CD8-positive, alpha-beta memory T cell (primary cell): ENCODE measurements around the gene CTNNA2. TPM values are rescaled to one million over a fixed set of nuclear protein-coding genes. Genes with fewer than 3 reads are reported as not detected.

Experiments
- CTCF ChIA-PET: fragments of 350-600 bp; sonication (Branson Sonifier 250); formaldehyde crosslinking; loops from one replicate; lab custom pipeline; 2021; ENCODE audit warnings: antibody characterized with exemption; lab: Charles Lee
- POLR2A ChIA-PET: fragments of 350-600 bp; sonication (Branson Sonifier 250); formaldehyde crosslinking; loops from one replicate; lab custom pipeline; 2021; ENCODE audit warnings: antibody characterized with exemption; lab: Charles Lee
- DNase-seq, 5 donors: peaks; one replicate each; pipeline versions ENCODE4 v3.0.0 to v3.0.0-alpha.2; 2020 to 2022; ENCODE audit warnings: mixed read lengths in 1 of 5
- H3K27ac ChIP-seq: one replicate; pipeline ENCODE4 v1.7.0; 2013; ENCODE audit warnings: low read depth, mild to moderate bottlenecking, low read length, moderate library complexity
- H3K27me3 ChIP-seq: 2 replicates; pipeline ENCODE4 v1.7.0; 2013; ENCODE audit warnings: low read length, mild to moderate bottlenecking; ENCODE audit not compliant: insufficient read depth, poor library complexity, severe bottlenecking
- H3K36me3 ChIP-seq: 2 replicates; pipeline ENCODE4 v1.7.0; 2013; ENCODE audit warnings: mild to moderate bottlenecking, low read length, moderate library complexity; ENCODE audit not compliant: insufficient read depth
- H3K4me1 ChIP-seq: 2 replicates; pipeline ENCODE4 v1.7.0; 2013; ENCODE audit warnings: mild to moderate bottlenecking, low read length, moderate library complexity; ENCODE audit not compliant: insufficient read depth
- H3K4me3 ChIP-seq: 2 replicates; pipeline ENCODE4 v1.7.0; 2013; ENCODE audit warnings: mild to moderate bottlenecking, low read length
- H3K9me3 ChIP-seq: 2 replicates; pipeline ENCODE4 v1.7.0; 2013; ENCODE audit warnings: mild to moderate bottlenecking, low read length
- H3K27ac Mint-ChIP-seq, 8 donors: one replicate each; pipeline ENCODE4 v1.8.0; 2020 to 2021; ENCODE audit warnings: mixed read lengths in 8 of 8, mild to moderate bottlenecking in 6 of 8, inconsistent platforms in 3 of 8, moderate library complexity in 3 of 8
- H3K27me3 Mint-ChIP-seq, 2 donors: one replicate each; pipeline ENCODE4 v1.8.0; 2020 to 2021; ENCODE audit warnings: mixed read lengths in 2 of 2, mild to moderate bottlenecking in 1 of 2, moderate library complexity in 1 of 2
- H3K36me3 Mint-ChIP-seq, 3 donors: one replicate each; pipeline ENCODE4 v1.8.0; 2020 to 2021; ENCODE audit warnings: mixed read lengths in 3 of 3, inconsistent platforms in 1 of 3, mild to moderate bottlenecking in 1 of 3
- H3K4me1 Mint-ChIP-seq, 3 donors: one replicate each; pipeline ENCODE4 v1.8.0; 2020 to 2021; ENCODE audit warnings: mixed read lengths in 3 of 3, inconsistent platforms in 1 of 3, mild to moderate bottlenecking in 1 of 3
- H3K4me3 Mint-ChIP-seq, 7 donors: one replicate each; pipeline ENCODE4 v1.8.0; 2020 to 2021; ENCODE audit warnings: mixed read lengths in 7 of 7, mild to moderate bottlenecking in 6 of 7, moderate library complexity in 4 of 7, inconsistent platforms in 2 of 7
- H3K9me3 Mint-ChIP-seq, 5 donors: one replicate each; pipeline ENCODE4 v1.8.0; 2020 to 2022; ENCODE audit warnings: mixed read lengths in 5 of 5, mild to moderate bottlenecking in 3 of 5, moderate library complexity in 2 of 5, inconsistent platforms in 1 of 5
- polyA plus RNA-seq: library from polyadenylated mRNA; unstranded; fragments of 300-500 nt; fragmentation: Illumina TruSeq; gene quantifications from one replicate; pipeline ENCODE4 v1.2.3, GENCODE V29; 2021
- total RNA-seq, 2 experiments: library from RNA; stranded (reverse); gene quantifications; one replicate each; pipeline ENCODE4 v1.2.3, GENCODE V29; 2021

The CTNNA2 gene
- total and polyA plus RNA-seq, 3 experiments from 2014 or later = not detected

DNA sequence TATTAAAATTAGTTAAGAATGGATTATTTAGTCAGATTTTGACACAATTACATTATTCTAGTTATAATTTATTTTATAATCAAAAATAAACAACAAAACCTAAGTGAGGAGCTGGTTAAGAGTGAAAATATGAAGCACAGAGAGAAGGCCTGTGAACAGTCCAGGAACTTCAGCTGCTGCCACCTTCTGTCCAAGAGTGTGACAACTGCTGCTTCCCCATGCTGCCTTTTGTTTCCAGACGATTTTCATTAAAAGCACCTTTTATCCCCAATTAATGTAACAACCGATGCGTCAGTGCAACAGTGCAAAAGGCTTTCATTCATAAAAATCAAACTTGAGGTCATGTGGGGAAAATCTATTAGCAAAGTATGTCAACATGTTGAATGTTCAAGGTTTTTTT lies 363.6 kb downstream of the CTNNA2 start:
- no peaks in the 10 kb centered on the region for H3K4me1 ChIP-seq
- POLR2A ChIA-PET = no interaction called here
- no peaks in the 10 kb centered on the region for H3K4me1 Mint-ChIP-seq
- no peaks in the 10 kb centered on the region for H3K9me3 ChIP-seq
- no peak overlapping the region for H3K27ac ChIP-seq
- CTCF ChIA-PET = no interaction called here
- peaks cover 7 to 22% (median 9%) of the 10 kb centered on the region in 5 donors for H3K9me3 Mint-ChIP-seq
- no peaks in the 10 kb centered on the region for H3K27me3 Mint-ChIP-seq
- no peak for DNase-seq
- H3K4me3 ChIP-seq = no peak overlapping the region
- no peaks in the 10 kb centered on the region for H3K36me3 ChIP-seq
- no peak overlapping the region for H3K4me3 Mint-ChIP-seq
- no peak overlapping the region for H3K27ac Mint-ChIP-seq
- no peaks in the 10 kb centered on the region for H3K36me3 Mint-ChIP-seq
- H3K27me3 ChIP-seq = no peaks in the 10 kb centered on the region

DNA sequence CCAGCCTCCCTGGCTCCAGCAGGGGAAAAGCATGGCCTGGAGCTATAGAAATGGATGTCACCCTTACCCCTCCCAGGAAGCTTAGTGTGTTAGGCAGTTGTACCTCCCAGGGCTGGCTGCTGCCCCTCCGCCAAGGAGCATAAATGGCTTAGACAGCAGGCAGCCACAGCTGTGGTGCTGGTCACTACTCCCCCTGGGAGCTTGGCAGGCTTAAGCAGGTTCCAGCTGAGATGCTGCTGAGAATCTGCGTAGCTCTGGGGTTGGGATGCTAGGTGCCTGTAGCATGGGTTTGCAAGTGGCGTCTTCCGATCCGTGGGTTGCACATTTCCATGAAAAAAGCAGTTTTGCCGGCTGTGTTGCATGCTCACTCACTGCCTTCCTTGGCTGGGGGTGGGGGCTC lies 369.7 kb downstream of the CTNNA2 start:
- Histone ChIP-seq H3K27ac (no peak overlapping the region), H3K36me3 (no peaks in the 10 kb centered on the region), H3K4me3 (no peak overlapping the region), H3K9me3 (no peaks in the 10 kb centered on the region), H3K4me1 (no peaks in the 10 kb centered on the region), H3K27me3 (no peaks in the 10 kb centered on the region)
- Mint-ChIP-seq H3K4me3 (no peak overlapping the region), H3K36me3 (no peaks in the 10 kb centered on the region), H3K27ac (no peak overlapping the region), H3K27me3 (no peaks in the 10 kb centered on the region), H3K9me3 (peaks cover 4 to 20% (median 12%) of the 10 kb centered on the region in 5 donors), H3K4me1 (no peaks in the 10 kb centered on the region)
- DNase-seq = no peak
- ChIA-PET CTCF (no interaction called here), POLR2A (no interaction called here)

DNA sequence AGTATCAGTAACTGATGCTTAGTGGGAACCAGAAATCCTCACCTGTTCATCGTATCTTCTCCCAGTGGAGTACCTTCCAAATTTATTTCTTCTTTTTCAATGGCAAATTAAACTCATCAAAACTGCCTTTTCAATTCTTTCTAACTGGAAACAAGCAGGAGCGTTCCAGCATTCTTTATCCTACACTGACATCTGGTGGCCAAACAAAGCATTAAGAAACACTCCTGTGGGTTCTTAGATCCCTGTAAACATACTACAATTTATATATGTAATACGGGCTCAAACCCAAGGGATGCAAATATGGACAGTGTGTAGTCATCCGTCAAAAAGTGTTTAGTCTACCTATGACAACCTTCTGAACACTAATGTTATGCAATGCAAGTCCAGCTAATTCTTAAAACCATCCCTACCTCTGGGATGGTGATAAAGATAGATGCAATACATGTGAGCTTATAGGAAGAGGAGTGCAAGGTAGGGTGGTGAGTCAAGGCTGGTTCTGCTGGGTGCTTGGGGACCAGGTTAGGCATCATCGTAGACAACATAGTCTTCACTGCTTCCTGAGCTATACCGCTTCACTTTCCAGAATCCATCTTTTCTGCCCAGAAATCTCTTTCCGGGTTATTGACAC lies 375.0 kb downstream of the CTNNA2 start:
- Mint-ChIP-seq H3K9me3 (peaks cover 2 to 11% (median 6%) of the 10 kb centered on the region in 5 donors), H3K4me1 (no peaks in the 10 kb centered on the region), H3K27me3 (no peaks in the 10 kb centered on the region), H3K36me3 (no peaks in the 10 kb centered on the region), H3K4me3 (no peak overlapping the region), H3K27ac (no peak overlapping the region)
- DNase-seq = no peak
- ChIA-PET CTCF (no interaction called here), POLR2A (no interaction called here)
- H3K27me3 ChIP-seq = no peaks in the 10 kb centered on the region
- no peak overlapping the region for H3K27ac ChIP-seq
- H3K36me3 ChIP-seq = no peaks in the 10 kb centered on the region
- H3K9me3 ChIP-seq = no peaks in the 10 kb centered on the region
- no peaks in the 10 kb centered on the region for H3K4me1 ChIP-seq
- no peak overlapping the region for H3K4me3 ChIP-seq

DNA sequence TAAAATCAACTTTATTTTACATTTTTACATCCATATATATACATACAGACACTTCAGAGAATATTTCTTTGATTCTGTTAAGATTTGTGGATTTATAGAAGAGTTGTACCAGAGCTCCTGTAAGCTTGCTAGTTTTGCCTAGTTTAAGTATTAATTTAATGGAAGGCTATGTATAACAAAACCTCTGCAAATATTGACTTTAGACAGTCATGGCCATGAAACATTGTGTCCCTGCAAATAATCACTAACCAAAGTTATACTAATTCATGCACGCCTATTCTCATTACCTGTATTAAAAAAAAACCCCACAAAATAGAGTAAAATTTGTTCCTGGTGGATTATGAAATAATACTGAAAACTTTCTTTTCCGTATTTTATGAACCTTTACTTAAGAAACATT lies 379.3 kb downstream of the CTNNA2 start:
- H3K27ac ChIP-seq = no peak overlapping the region
- H3K27me3 ChIP-seq = no peaks in the 10 kb centered on the region
- H3K4me1 Mint-ChIP-seq = no peaks in the 10 kb centered on the region
- H3K27me3 Mint-ChIP-seq = no peaks in the 10 kb centered on the region
- H3K4me1 ChIP-seq = no peaks in the 10 kb centered on the region
- no peaks in the 10 kb centered on the region for H3K9me3 ChIP-seq
- H3K36me3 Mint-ChIP-seq = no peaks in the 10 kb centered on the region
- H3K4me3 Mint-ChIP-seq = peak overlapping the region in 1 of 7 donors; percentile 56
- POLR2A ChIA-PET = no interaction called here
- no peaks in the 10 kb centered on the region for H3K36me3 ChIP-seq
- H3K27ac Mint-ChIP-seq = no peak overlapping the region
- DNase-seq = no peak
- H3K9me3 Mint-ChIP-seq = peaks cover 0 to 5% (median 3%) of the 10 kb centered on the region in 5 donors
- CTCF ChIA-PET = no interaction called here
- H3K4me3 ChIP-seq = no peak overlapping the region

DNA sequence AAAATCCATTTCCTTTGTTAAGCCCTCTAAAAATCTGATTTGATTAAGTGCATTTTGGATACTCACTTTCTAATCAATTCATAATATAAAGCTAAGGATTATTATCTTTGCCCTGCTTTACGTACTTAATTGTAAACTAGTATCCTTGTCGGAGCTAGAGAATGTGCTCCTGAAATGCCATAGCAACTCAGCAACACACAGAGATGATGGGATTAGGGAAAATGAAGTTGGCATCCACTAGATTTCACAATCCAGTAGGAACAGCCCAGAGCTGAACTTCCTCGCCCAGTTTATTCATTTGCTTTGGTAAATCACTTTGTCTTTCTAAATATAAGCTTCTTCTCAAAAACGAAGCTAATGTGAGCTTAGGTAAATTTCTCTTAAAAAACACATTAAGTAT lies 386.3 kb downstream of the CTNNA2 start:
- H3K9me3 ChIP-seq = no peaks in the 10 kb centered on the region
- H3K4me3 ChIP-seq = no peak overlapping the region
- Mint-ChIP-seq H3K9me3 (peaks cover 2 to 20% (median 7%) of the 10 kb centered on the region in 5 donors), H3K27ac (no peak overlapping the region), H3K36me3 (no peaks in the 10 kb centered on the region), H3K27me3 (no peaks in the 10 kb centered on the region), H3K4me1 (no peaks in the 10 kb centered on the region), H3K4me3 (no peak overlapping the region)
- CTCF ChIA-PET = no interaction called here
- no peaks in the 10 kb centered on the region for H3K4me1 ChIP-seq
- POLR2A ChIA-PET = no interaction called here
- H3K27me3 ChIP-seq = no peaks in the 10 kb centered on the region
- H3K36me3 ChIP-seq = no peaks in the 10 kb centered on the region
- H3K27ac ChIP-seq = no peak overlapping the region
- DNase-seq = no peak

DNA sequence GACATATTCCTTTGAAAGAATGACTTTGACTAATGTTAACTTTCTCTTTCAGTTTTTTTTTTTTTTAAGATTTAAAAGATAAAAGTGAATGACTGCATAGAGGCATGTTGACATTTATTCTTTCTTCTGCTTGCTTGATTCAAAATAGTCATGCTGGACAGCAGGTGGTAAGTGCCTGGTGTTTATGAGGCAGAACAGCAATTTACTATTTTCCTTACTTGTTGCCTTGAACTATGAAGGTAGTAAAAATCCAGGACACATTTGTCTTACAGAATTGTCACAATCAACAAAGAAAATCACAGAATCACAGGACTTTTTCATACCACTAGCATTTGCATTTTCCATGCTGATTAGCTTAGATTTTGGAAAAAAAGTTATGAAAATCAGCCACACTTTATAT lies 388.3 kb downstream of the CTNNA2 start:
- Mint-ChIP-seq H3K4me3 (no peak overlapping the region), H3K9me3 (peaks cover 2 to 20% (median 6%) of the 10 kb centered on the region in 5 donors), H3K27me3 (peaks cover 0 to 1% of the 10 kb centered on the region in 2 donors), H3K4me1 (no peaks in the 10 kb centered on the region), H3K27ac (no peak overlapping the region), H3K36me3 (no peaks in the 10 kb centered on the region)
- Histone ChIP-seq H3K27me3 (no peaks in the 10 kb centered on the region), H3K27ac (no peak overlapping the region), H3K4me1 (no peaks in the 10 kb centered on the region), H3K4me3 (no peak overlapping the region), H3K9me3 (no peaks in the 10 kb centered on the region), H3K36me3 (no peaks in the 10 kb centered on the region)
- POLR2A ChIA-PET = no interaction called here
- DNase-seq = no peak
- CTCF ChIA-PET = no interaction called here

DNA sequence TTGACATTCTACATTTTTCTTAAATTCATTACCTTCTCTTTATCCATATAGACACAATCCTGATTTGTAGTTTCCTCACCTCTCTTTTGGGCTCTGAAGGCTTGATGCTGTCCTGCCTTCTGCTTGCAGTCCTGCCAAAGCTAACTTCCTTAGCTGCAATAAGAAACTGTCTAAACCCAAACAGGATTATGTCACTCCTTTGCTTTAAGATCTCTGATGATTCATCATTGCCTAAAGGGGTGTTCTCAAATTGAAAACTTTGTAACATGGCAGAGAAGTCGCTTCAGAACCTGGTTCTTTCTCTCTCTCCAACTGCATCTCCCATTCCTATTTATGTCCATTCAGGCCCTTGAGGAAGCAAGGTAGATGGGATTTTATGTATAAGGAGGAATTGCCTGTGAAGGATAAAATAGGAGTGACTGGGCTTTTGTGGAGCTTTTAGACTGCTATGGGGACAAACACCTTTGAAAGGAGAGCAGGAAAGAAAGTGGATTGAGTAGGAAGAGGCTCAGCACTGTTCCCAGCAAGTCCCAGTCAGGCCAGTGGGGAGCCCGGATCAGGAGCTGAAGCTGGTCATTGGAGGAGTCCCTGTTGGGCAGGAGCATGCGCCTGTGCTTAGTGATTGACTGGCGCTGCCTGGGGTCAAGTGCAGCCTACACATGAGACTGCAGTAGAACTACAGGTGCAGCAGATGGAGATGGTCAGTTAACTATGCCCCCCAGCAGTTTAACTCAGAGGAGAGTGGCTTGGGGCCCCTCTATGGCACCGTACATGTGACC lies 390.6 kb downstream of the CTNNA2 start:
- ChIA-PET POLR2A (no interaction called here), CTCF (no interaction called here)
- Mint-ChIP-seq H3K4me1 (no peaks in the 10 kb centered on the region), H3K36me3 (no peaks in the 10 kb centered on the region), H3K27me3 (peaks cover 0 to 1% of the 10 kb centered on the region in 2 donors), H3K4me3 (no peak overlapping the region), H3K9me3 (peaks cover 2 to 20% (median 5%) of the 10 kb centered on the region in 5 donors), H3K27ac (no peak overlapping the region)
- Histone ChIP-seq H3K9me3 (no peaks in the 10 kb centered on the region), H3K27me3 (no peaks in the 10 kb centered on the region), H3K4me1 (no peaks in the 10 kb centered on the region), H3K36me3 (no peaks in the 10 kb centered on the region), H3K27ac (no peak overlapping the region), H3K4me3 (no peak overlapping the region)
- no peak for DNase-seq

DNA sequence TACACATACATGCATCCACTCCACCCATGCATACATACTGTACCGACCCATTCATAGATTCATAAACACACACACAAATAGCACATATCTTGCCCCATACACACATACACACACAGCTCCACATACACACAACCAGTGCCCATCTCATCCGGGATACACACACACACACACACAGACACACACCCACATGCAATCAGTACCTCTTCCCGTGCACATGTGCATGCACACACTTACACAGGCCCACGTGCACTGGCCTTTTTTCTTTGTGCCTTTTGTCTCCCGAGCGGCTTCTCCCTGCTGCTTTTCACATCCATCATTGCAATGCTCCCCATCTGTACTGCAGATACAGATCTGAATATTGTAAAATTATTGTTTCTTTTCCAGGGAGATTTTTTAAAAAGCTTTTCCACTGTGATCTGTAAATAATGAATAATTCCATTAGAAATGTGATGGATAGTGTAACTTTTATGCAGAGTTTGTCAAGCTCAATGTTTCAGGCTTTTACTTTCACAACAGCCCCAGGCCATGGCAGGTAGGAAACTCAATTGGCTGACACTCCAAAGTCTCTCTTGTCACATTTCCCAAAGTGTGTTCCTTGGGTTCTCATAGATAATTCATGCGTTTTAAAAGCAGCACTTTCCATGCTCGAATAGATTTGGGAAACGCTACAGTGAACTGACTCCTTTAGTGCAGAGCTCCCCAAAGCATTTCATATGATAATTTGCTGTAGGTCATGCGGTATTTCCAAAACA lies 393.5 kb downstream of the CTNNA2 start:
- Mint-ChIP-seq H3K27ac (no peak overlapping the region), H3K4me1 (no peaks in the 10 kb centered on the region), H3K27me3 (peaks cover 0 to 1% of the 10 kb centered on the region in 2 donors), H3K4me3 (no peak overlapping the region), H3K9me3 (peaks cover 1 to 7% (median 5%) of the 10 kb centered on the region in 5 donors), H3K36me3 (no peaks in the 10 kb centered on the region)
- H3K36me3 ChIP-seq = no peaks in the 10 kb centered on the region
- H3K4me3 ChIP-seq = no peak overlapping the region
- no peaks in the 10 kb centered on the region for H3K9me3 ChIP-seq
- H3K27me3 ChIP-seq = no peaks in the 10 kb centered on the region
- H3K27ac ChIP-seq = no peak overlapping the region
- ChIA-PET POLR2A (no interaction called here), CTCF (no interaction called here)
- no peaks in the 10 kb centered on the region for H3K4me1 ChIP-seq
- no peak for DNase-seq
